Calu3 (cell line): ENCODE measurements around the gene CHKA. TPM values are rescaled to one million over a fixed set of nuclear protein-coding genes. Genes with fewer than 3 reads are reported as not detected.

Experiments
- BruUV-seq: library from RNA; stranded (reverse); fragments of 400-500 nt; replicated peaks from 2 replicates; lab custom pipeline; 2021; lab: Mats Ljungman, UMichigan
- CTCF ChIA-PET: fragments of 300-600 bp; sonication (Branson Sonifier 250); formaldehyde crosslinking; loops from one replicate; lab custom pipeline; 2022; ENCODE audit warnings: antibody characterized with exemption; lab: Charles Lee
- DNase-seq: peaks from one replicate; pipeline ENCODE4 v3.0.0; 2022
- H3K27ac Mint-ChIP-seq: one replicate; pipeline ENCODE4 v1.8.0; 2022; ENCODE audit warnings: mixed read lengths; ENCODE audit not compliant: unreplicated experiment
- H3K27me3 Mint-ChIP-seq: one replicate; pipeline ENCODE4 v1.8.0; 2022; ENCODE audit warnings: mixed read lengths; ENCODE audit not compliant: unreplicated experiment
- H3K36me3 Mint-ChIP-seq: one replicate; pipeline ENCODE4 v1.8.0; 2022; ENCODE audit warnings: mild to moderate bottlenecking, moderate library complexity, mixed read lengths; ENCODE audit not compliant: insufficient read depth, unreplicated experiment
- H3K4me1 Mint-ChIP-seq: one replicate; pipeline ENCODE4 v1.8.0; 2022; ENCODE audit warnings: mild to moderate bottlenecking, low read depth, mixed read lengths; ENCODE audit not compliant: unreplicated experiment
- H3K4me3 Mint-ChIP-seq: one replicate; pipeline ENCODE4 v1.8.0; 2022; ENCODE audit warnings: mild to moderate bottlenecking, low read depth, moderate library complexity, mixed read lengths; ENCODE audit not compliant: unreplicated experiment
- H3K9me3 Mint-ChIP-seq: one replicate; pipeline ENCODE4 v1.8.0; 2022; ENCODE audit warnings: low read depth, mixed read lengths; ENCODE audit not compliant: unreplicated experiment
- CTCF ChIP-seq: fragments of 200-600 bp; IDR thresholded peaks from one replicate; pipeline ENCODE4 v1.8.0; 2022; ENCODE audit warnings: antibody characterized with exemption; ENCODE audit not compliant: unreplicated experiment
- intact Hi-C: fragments of 100-400 bp; cut with micrococcal nuclease; formaldehyde crosslinking; loops from one replicate; pipeline ENCODE4 v1.10.0; 2022; ENCODE audit not compliant: unreplicated experiment
- total RNA-seq: library from RNA; stranded (reverse); gene quantifications from 2 replicates; pipeline ENCODE4 v1.2.3, GENCODE V29; 2022

The CHKA gene
- total RNA-seq, 1 experiment from 2014 or later, result 104 TPM

GRCh38 chr11:68160100-68160695 is 39.0 kb upstream of the CHKA start:
- Mint-ChIP-seq H3K27ac (no peak overlapping the region), H3K36me3 (peaks cover 11% of the 10 kb centered on the region), H3K27me3 (no peaks in the 10 kb centered on the region), H3K4me3 (no peak overlapping the region), H3K4me1 (no peaks in the 10 kb centered on the region), H3K9me3 (no peaks in the 10 kb centered on the region)
- intact Hi-C loops, result no loop called here
- DNase-seq, result no peak
- CTCF ChIA-PET, result no interaction called here
- no peak for TF ChIP-seq CTCF
- BruUV-seq, result no TSS peak

DNA sequence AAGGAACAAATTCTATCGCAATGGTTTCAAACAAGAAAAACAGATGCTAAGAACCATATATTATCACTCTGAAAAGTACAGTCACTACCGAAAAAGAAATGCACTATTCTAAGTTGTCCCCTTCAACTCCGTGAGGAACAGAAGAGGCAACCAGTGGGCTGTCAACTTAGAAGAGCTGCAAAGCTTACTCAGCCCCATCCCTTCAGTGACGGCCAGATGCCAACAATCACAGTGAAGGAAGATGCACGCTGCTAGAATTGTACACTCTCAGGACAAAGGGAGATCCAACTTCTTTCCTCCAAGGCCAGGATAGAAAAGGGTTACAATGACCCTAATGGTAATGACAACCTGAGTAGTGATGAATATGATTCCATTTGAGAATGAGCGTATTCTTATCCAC is 38.5 kb upstream of the CHKA start:
- CTCF ChIA-PET, result no interaction called here
- H3K27ac Mint-ChIP-seq, result no peak overlapping the region
- peaks cover 11% of the 10 kb centered on the region for H3K36me3 Mint-ChIP-seq
- TF ChIP-seq CTCF, result no peak
- no peak overlapping the region for H3K4me3 Mint-ChIP-seq
- DNase-seq, result no peak
- no peaks in the 10 kb centered on the region for H3K9me3 Mint-ChIP-seq
- intact Hi-C loops, result loop anchor here (5.0 kb wide), 1 partner anchor 42 kb away; no protein-coding TSS in a partner anchor
- no TSS peak for BruUV-seq
- H3K4me1 Mint-ChIP-seq, result no peaks in the 10 kb centered on the region
- H3K27me3 Mint-ChIP-seq, result no peaks in the 10 kb centered on the region

DNA sequence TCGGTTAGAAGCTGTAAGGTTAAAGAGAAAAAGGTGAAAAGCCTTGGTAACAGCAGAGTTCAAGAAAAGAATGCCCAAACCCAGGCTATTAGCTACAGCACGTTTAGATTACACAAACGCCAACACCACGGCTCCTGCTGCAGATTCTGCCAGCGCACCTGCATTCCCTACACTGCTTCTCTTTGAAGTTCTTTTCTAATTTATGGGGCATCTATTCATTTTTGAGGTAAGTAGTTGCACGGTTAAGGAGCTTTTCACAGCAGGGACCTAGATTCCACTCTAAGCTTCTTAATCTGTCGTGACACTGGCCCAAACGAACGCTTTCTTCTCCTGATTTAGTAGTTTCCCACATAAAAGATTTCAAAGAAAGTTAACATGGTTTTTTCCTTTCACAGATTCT is 38.0 kb upstream of the CHKA start:
- Mint-ChIP-seq H3K36me3 (peaks cover 11% of the 10 kb centered on the region), H3K9me3 (no peaks in the 10 kb centered on the region), H3K27me3 (no peaks in the 10 kb centered on the region), H3K27ac (no peak overlapping the region), H3K4me3 (no peak overlapping the region), H3K4me1 (no peaks in the 10 kb centered on the region)
- intact Hi-C loops, result loop anchor here (5.0 kb wide), 1 partner anchor 42 kb away; no protein-coding TSS in a partner anchor
- CTCF ChIA-PET, result no interaction called here
- DNase-seq, result no peak
- TF ChIP-seq CTCF, result no peak
- no TSS peak for BruUV-seq

DNA sequence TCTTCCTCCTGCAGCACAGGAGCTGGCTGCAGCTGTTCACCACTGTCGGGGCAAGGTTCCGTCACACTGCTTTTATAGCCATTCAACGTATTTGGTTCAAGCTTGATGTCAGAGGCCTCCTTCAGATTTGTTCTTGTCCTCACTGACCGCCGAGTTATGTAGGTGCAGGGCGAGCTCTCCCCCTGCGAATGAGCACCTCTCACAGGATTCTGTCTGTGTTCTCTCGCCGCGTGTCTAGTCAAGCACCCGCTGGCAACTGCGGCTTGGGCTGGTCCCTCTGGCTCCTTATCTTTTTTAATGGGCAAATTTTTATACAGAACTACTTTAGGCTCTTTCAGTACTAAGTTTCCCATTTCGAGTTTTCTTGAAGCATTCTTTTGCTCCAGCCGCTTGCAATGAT is 37.4 kb upstream of the CHKA start:
- CTCF ChIA-PET, result no interaction called here
- H3K4me1 Mint-ChIP-seq, result no peaks in the 10 kb centered on the region
- BruUV-seq, result no TSS peak

More for the DNA sequence above, 37.4 kb upstream of the CHKA start:
- no peak overlapping the region for H3K4me3 Mint-ChIP-seq
- no peaks in the 10 kb centered on the region for H3K9me3 Mint-ChIP-seq
- peaks cover 12% of the 10 kb centered on the region for H3K36me3 Mint-ChIP-seq
- TF ChIP-seq CTCF, result no peak
- intact Hi-C loops, result loop anchor here (5.0 kb wide), 1 partner anchor 41 kb away; no protein-coding TSS in a partner anchor
- DNase-seq, result no peak
- no peaks in the 10 kb centered on the region for H3K27me3 Mint-ChIP-seq
- H3K27ac Mint-ChIP-seq, result no peak overlapping the region
